ENCODE data around the gene LRRC37A. TPM values are rescaled to one million over a fixed set of nuclear protein-coding genes. Genes with fewer than 3 reads are reported as not detected.
"Not testable (repeated sequence)": the region's sequence is repeated elsewhere in the genome, so short reads cannot be mapped to it uniquely, and the experiment has no call there.

LRRC37A gene
- total RNA-seq, 3 donors from 2014 or later (not counting 1 experiment from before 2014, with no cell fraction given) = 1.9 to 8.0 (median 3.5) TPM

GRCh38 chr17:46383118-46383517 is 88.2 kb downstream of the LRRC37A start:
- H3K4me1 ChIP-seq (ENCODE audit: control insufficient read depth, insufficient read depth, low read length); H3K9me3 Mint-ChIP-seq; H3K27me3 Mint-ChIP-seq (ENCODE audit: low read depth in 2 of 2); H3K9me3 ChIP-seq (ENCODE audit: control insufficient read depth, insufficient read depth, low read length); H3K27ac Mint-ChIP-seq; H3K4me3 Mint-ChIP-seq; H3K4me3 ChIP-seq (ENCODE audit: low read length); H3K4me1 Mint-ChIP-seq; H3K27ac ChIP-seq (ENCODE audit: low read length); H3K36me3 Mint-ChIP-seq; H3K27me3 ChIP-seq (ENCODE audit: control insufficient read depth, insufficient read depth, low read length); ATAC-seq; DNase-seq; H3K36me3 ChIP-seq (ENCODE audit: control insufficient read depth, insufficient read depth, low read length); intact Hi-C loops (cut with micrococcal nuclease): not testable (repeated sequence)
- WGBS (ENCODE audit: insufficient coverage) = no CpG with 5 or more reads among the region's 4 CpGs

GRCh38 chr17:46385491-46385890 is 90.6 kb downstream of the LRRC37A start:
- H3K27me3 ChIP-seq (ENCODE audit: control insufficient read depth, insufficient read depth, low read length); intact Hi-C loops (cut with micrococcal nuclease); ATAC-seq; H3K36me3 ChIP-seq (ENCODE audit: control insufficient read depth, insufficient read depth, low read length); H3K4me1 Mint-ChIP-seq; H3K9me3 ChIP-seq (ENCODE audit: control insufficient read depth, insufficient read depth, low read length); H3K36me3 Mint-ChIP-seq; DNase-seq; H3K27ac ChIP-seq (ENCODE audit: low read length); H3K4me3 ChIP-seq (ENCODE audit: low read length); H3K27ac Mint-ChIP-seq; H3K27me3 Mint-ChIP-seq (ENCODE audit: low read depth in 2 of 2); H3K9me3 Mint-ChIP-seq; H3K4me3 Mint-ChIP-seq; H3K4me1 ChIP-seq (ENCODE audit: control insufficient read depth, insufficient read depth, low read length): not testable (repeated sequence)

Other genes starting within 250 kb of the LRRC37A start
- 100 to 1,000 TPM; 202 to 240 (median 220) TPM for gene KANSL1, start 101.7 kb upstream of the LRRC37A start, total RNA-seq
- 10 to 100 TPM; 18.6 to 30.3 (median 20.0) TPM for gene ARL17B, start 66.6 kb downstream of the LRRC37A start, total RNA-seq
- gene LRRC37A2, start 217.3 kb downstream of the LRRC37A start, total RNA-seq = 10 to 100 TPM in 1 of 3 donors, 1 to 10 TPM in 2; 8.8 to 21.9 (median 9.9) TPM